ENCODE results near the gene RAI1. TPM values are rescaled to one million over a fixed set of nuclear protein-coding genes. Genes with fewer than 3 reads are reported as not detected.

RAI1 gene
- total and polyA plus RNA-seq, 2 of the 8 experiments (the other 6 are each of a cell fraction or from before 2014, with no cell fraction given), result 0.39 to 1.2 TPM

GRCh38 chr17:17847118-17847689, 165.9 kb downstream of the RAI1 start:
- Histone ChIP-seq H3K23ac (ENCODE audit: insufficient read length) (no peak overlapping the region), H2AFZ (ENCODE audit: low read length) (no peak overlapping the region), H3K79me1 (ENCODE audit: low read depth, low read length) (no peaks in the 10 kb centered on the region), H2BK120ac (replicated peaks; ENCODE audit: low read depth, low read length) (no peak overlapping the region), H3K56ac (replicated peaks; ENCODE audit: insufficient read length, low read depth, low read length) (no peak overlapping the region), H3K27me3 (replicated peaks in 1 of 4; ENCODE audit: control insufficient read depth in 3 of 4, extremely low read depth in 1 of 4, insufficient read depth in 3 of 4, low read length in 3 of 4) (no peaks in the 10 kb centered on the region; a peak in 1 of 7 replicates), H3K4me3 (ENCODE audit: extremely low read depth in 1 of 4, insufficient read depth in 2 of 4, low read depth in 3 of 4, low read length in 4 of 4) (no peak overlapping the region), H3K23me2 (ENCODE audit: low read depth, low read length) (no peaks in the 10 kb centered on the region), H3K9me3 (ENCODE audit: insufficient read depth in 2 of 2, low read depth in 1 of 2, low read length in 1 of 2) (no peaks in the 10 kb centered on the region), H3K27ac (ENCODE audit: low read depth, low read length) (no peak overlapping the region), H3K4me2 (ENCODE audit: insufficient read depth in 1 of 2, low read depth in 2 of 2, low read length in 2 of 2) (no peak overlapping the region), H3K4me1 (replicated peaks in 1 of 4; ENCODE audit: control insufficient read depth in 3 of 4, insufficient read depth in 4 of 4, low read length in 3 of 4) (peaks cover 0 to 33% (median 21%) of the 10 kb centered on the region in 4 experiments; a peak in 6 of 7 replicates), H3K14ac (ENCODE audit: insufficient read length) (no peak overlapping the region), H2AK5ac (ENCODE audit: low read depth, low read length) (0 out of 2 replicates have a peak overlapping the region, but pooled peaks have one; percentile 24), H2BK12ac (ENCODE audit: low read depth, low read length) (peak overlapping the region; percentile 84; the same call in 1 of the 2 replicates), H4K5ac (ENCODE audit: insufficient read length, low read depth, low read length) (no peak overlapping the region), H4K91ac (replicated peaks; ENCODE audit: insufficient read length, low read length) (no peak overlapping the region), H4K20me1 (replicated peaks in 1 of 2; ENCODE audit: control insufficient read depth in 1 of 2, insufficient read depth in 2 of 2, low read length in 2 of 2) (peaks cover 0 to 1% of the 10 kb centered on the region in 2 experiments), H2BK5ac (ENCODE audit: low read depth, low read length) (no peak overlapping the region), H2BK15ac (ENCODE audit: low read length) (no peak overlapping the region), H4K8ac (ENCODE audit: extremely low read depth, insufficient read depth, low read length) (no peak overlapping the region; the same call in 1 of the 2 replicates), H3K36me3 (ENCODE audit: control insufficient read depth in 2 of 4, insufficient read depth in 4 of 4, low read length in 3 of 4) (no peaks in the 10 kb centered on the region), H3K4ac (replicated peaks; ENCODE audit: insufficient read length, low read depth, low read length) (no peak overlapping the region), H2BK20ac (ENCODE audit: low read length) (no peak overlapping the region), H3K9ac (replicated peaks in 1 of 4; ENCODE audit: extremely low read depth in 1 of 4, low read depth in 3 of 4, low read length in 3 of 4) (no peak overlapping the region), H3K18ac (ENCODE audit: extremely low read depth, low read length) (no peak overlapping the region; the same call in 1 of the 2 replicates), H3K79me2 (ENCODE audit: control insufficient read depth in 1 of 2, insufficient read depth in 2 of 2, low read length in 2 of 2) (no peaks in the 10 kb centered on the region)
- ChIA-PET POLR2A (ENCODE audit: partially characterized antibody) (interaction anchor here (1.0 to 7.6 kb wide), 4 partner anchors 10 to 73 kb away, joined by 3 to 63 read pairs (median 24); partner anchors contain the start of gene SREBF1), CTCF (ENCODE audit: partially characterized antibody) (interaction anchor here (0.9 to 5.9 kb wide), 11 partner anchors 10 to 185 kb away, joined by 3 to 44 read pairs (median 4); no protein-coding TSS in a partner anchor)
- DNase-seq (ENCODE audit: low read depth in 1 of 2, low spot score in 2 of 2) (no peak), FAIRE-seq (no peak)
- WGBS, 2 experiments (ENCODE audit: extremely low coverage in 1 of 2, insufficient coverage in 1 of 2, insufficient read length in 1 of 2, insufficient replicate concordance in 2 of 2, low coverage in 1 of 2, low lambda C conversion rate in 2 of 2, missing lambda C conversion rate in 1 of 2), result 85% methylated on average over 17 of the region's 17 CpGs; no CpG with 5 or more reads in 1 of the 2 experiments
- no peak for TF ChIP-seq CTBP2 (IDR thresholded peaks at IDR 0.05; ENCODE audit: borderline replicate concordance, insufficient read depth, insufficient read length, low read length)
- TF ChIP-seq HDAC6 (IDR thresholded peaks at IDR 0.05; ENCODE audit: low read depth, low read length), result no peak
- no peak for TF ChIP-seq ATF3 (IDR thresholded peaks at IDR 0.05; ENCODE audit: insufficient read depth, low read depth, low read length)
- TF ChIP-seq RBBP5 (IDR thresholded peaks at IDR 0.05; ENCODE audit: borderline replicate concordance, low read depth, low read length), result no peak
- TF ChIP-seq SIX5 (IDR thresholded peaks at IDR 0.05; ENCODE audit: low read depth, low read length), result no peak
- TF ChIP-seq JUND (IDR thresholded peaks at IDR 0.05; ENCODE audit: low read length), result no peak
- no peak for TF ChIP-seq SAP30 (IDR thresholded peaks at IDR 0.05; ENCODE audit: insufficient read depth, insufficient replicate concordance, low read length)

Measured in H1 (cell line).